Neuronal stem cell (in vitro differentiated cells): ENCODE measurements around the gene MRAS.
A peak's percentile ranks its signal among the peaks of the same experiment; 100 is the strongest.

Experiments used
- DNase-seq: peaks from one replicate; pipeline ENCODE4 v3.0.0-alpha.2; 2013; ENCODE audit warnings: low spot score
- H2AFZ ChIP-seq: one replicate; pipeline ENCODE4 v1.6.1; 2013; ENCODE audit warnings: mild to moderate bottlenecking, low read length, inconsistent platforms
- H2AK5ac ChIP-seq: 2 replicates; pipeline ENCODE4 v1.6.1; 2013; ENCODE audit warnings: low read depth, mild to moderate bottlenecking, inconsistent platforms, low read length, moderate library complexity, mixed read lengths
- H2BK120ac ChIP-seq: 2 replicates; pipeline ENCODE4 v1.6.1; 2013; ENCODE audit warnings: low read depth, mild to moderate bottlenecking, inconsistent platforms, low read length, moderate library complexity, mixed read lengths
- H2BK12ac ChIP-seq: one replicate; pipeline ENCODE4 v1.6.1; 2013; ENCODE audit warnings: low read length, inconsistent platforms
- H2BK15ac ChIP-seq: 2 replicates; pipeline ENCODE4 v1.6.1; 2013; ENCODE audit warnings: mild to moderate bottlenecking, low read length, inconsistent platforms, mixed read lengths
- H2BK5ac ChIP-seq: one replicate; pipeline ENCODE4 v1.6.1; 2013; ENCODE audit warnings: inconsistent platforms, mild to moderate bottlenecking, low read length, moderate library complexity
- H3K14ac ChIP-seq: one replicate; pipeline ENCODE4 v1.6.1; 2013; ENCODE audit warnings: low read length, inconsistent platforms
- H3K18ac ChIP-seq: 2 replicates; pipeline ENCODE4 v1.6.1; 2013; ENCODE audit warnings: low read length, inconsistent platforms
- H3K23ac ChIP-seq: 2 replicates; pipeline ENCODE4 v1.6.1; 2013; ENCODE audit warnings: low read depth, mild to moderate bottlenecking, mixed read lengths, low read length, inconsistent platforms; ENCODE audit not compliant: poor library complexity
- H3K27ac ChIP-seq: replicated peaks from 3 replicates; pipeline ENCODE4 v1.5.1; 2013; ENCODE audit warnings: low read length, inconsistent platforms
- H3K27me3 ChIP-seq, 3 experiments: 2 replicates each; pipeline ENCODE4 v1.6.1; 2013; ENCODE audit warnings: low read length in 3 of 3, mild to moderate bottlenecking in 2 of 3, inconsistent platforms in 1 of 3, low read depth in 1 of 3, mixed read lengths in 1 of 3, moderate library complexity in 1 of 3; ENCODE audit not compliant: control insufficient read depth in 3 of 3, insufficient read depth in 3 of 3
- H3K36me3 ChIP-seq, 2 donors: replicated peaks in 1 of 2; 2 replicates each; pipeline ENCODE4 v1.6.1; 2013; ENCODE audit warnings: low read length in 2 of 2; ENCODE audit not compliant: control insufficient read depth in 2 of 2, insufficient read depth in 2 of 2
- H3K4ac ChIP-seq: 2 replicates; pipeline ENCODE4 v1.6.1; 2013; ENCODE audit warnings: inconsistent platforms, mild to moderate bottlenecking, low read length, moderate library complexity
- H3K4me1 ChIP-seq, 2 donors: 1 replicate in 1 of 2; 2 replicates in 1 of 2; pipeline ENCODE4 v1.6.1; 2013; ENCODE audit warnings: low read length in 2 of 2, low read depth in 1 of 2; ENCODE audit not compliant: control insufficient read depth in 2 of 2, insufficient read depth in 1 of 2
- H3K4me2 ChIP-seq: one replicate; pipeline ENCODE4 v1.6.1; 2013; ENCODE audit warnings: mild to moderate bottlenecking, low read length, inconsistent platforms; ENCODE audit not compliant: insufficient read depth, poor library complexity, severe bottlenecking
- H3K4me3 ChIP-seq, 2 donors: 2 replicates each; pipeline ENCODE4 v1.5.1; 2013; ENCODE audit warnings: low read length in 2 of 2, mild to moderate bottlenecking in 2 of 2, inconsistent platforms in 1 of 2, moderate library complexity in 1 of 2
- H3K79me1 ChIP-seq: one replicate; pipeline ENCODE4 v1.6.1; 2013; ENCODE audit warnings: low read depth, mild to moderate bottlenecking, inconsistent platforms, low read length, moderate library complexity
- H3K9ac ChIP-seq: one replicate; pipeline ENCODE4 v1.6.1; 2013; ENCODE audit warnings: mild to moderate bottlenecking, low read depth, low read length, inconsistent platforms; ENCODE audit not compliant: poor library complexity
- H3K9me3 ChIP-seq, 2 donors: replicated peaks in 1 of 2; 2 replicates each; pipeline versions ENCODE3 to v1.6.1; 2013; ENCODE audit warnings: low read length in 2 of 2, mild to moderate bottlenecking in 2 of 2, inconsistent platforms in 1 of 2, low read depth in 1 of 2, mixed read lengths in 1 of 2, moderate library complexity in 1 of 2; ENCODE audit not compliant: control insufficient read depth in 2 of 2, insufficient read depth in 1 of 2
- H4K8ac ChIP-seq: one replicate; pipeline ENCODE4 v1.6.1; 2013; ENCODE audit warnings: low read depth, mild to moderate bottlenecking, inconsistent platforms, low read length, moderate library complexity
- H4K91ac ChIP-seq: one replicate; pipeline ENCODE4 v1.6.1; 2013; ENCODE audit warnings: low read length, low read depth, mild to moderate bottlenecking, inconsistent platforms; ENCODE audit not compliant: poor library complexity
- WGBS, 2 donors: extraction: QIAGEN DNeasy Blood & Tissue Kit; methylation state at CpG; one replicate each; pipeline ENCODE4 v1.1.7; 2013; ENCODE audit warnings: missing lambda C conversion rate in 2 of 2, mixed read lengths in 1 of 2; ENCODE audit not compliant: insufficient read length in 2 of 2, insufficient replicate concordance in 1 of 2; ENCODE audit errors: extremely low coverage in 2 of 2; 5-methylcytosine and 5-hydroxymethylcytosine counted together

MRAS gene

DNA sequence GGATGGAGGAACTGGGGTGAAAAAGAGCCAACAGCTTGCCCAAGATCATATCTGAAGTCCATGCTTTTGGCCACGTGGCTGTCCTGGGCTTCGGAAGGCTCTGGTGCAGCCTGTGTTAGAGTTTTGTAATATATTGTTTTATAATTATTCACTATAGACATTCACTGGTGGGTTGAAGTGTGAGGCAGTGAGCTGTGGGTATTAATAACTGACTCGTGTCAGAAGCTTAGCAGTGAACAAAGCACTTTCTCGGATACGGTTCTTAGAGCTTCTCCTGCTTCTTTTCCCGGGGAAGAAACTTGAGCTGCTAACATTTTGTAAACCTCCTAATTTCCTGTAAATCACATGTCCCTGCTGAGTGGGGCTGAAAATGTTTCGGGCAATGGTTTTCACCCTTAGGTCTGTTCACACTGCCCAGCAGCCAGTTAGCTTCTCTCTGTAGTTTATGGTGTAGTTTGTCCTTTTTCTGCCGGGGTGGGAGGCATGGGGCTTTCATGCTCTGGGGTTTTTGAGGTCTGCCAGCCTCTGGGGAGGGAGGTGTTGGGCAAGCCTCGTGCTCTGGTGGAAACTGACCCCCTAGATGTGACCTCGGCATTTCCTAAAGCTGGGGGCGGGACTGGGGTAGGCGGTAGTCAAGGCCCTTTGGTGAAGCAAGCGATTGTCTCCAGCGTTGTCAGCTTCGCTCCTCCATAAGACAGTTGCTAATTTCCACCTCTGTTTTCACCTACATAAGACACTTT lies 1.7 kb downstream of the MRAS start:
- Histone ChIP-seq H3K4me2 (no peak overlapping the region), H3K14ac (no peak overlapping the region), H3K9me3 (no peaks in the 10 kb centered on the region), H3K4me3 (no peak overlapping the region), H2AFZ (no peak overlapping the region), H3K79me1 (no peaks in the 10 kb centered on the region), H3K23ac (no peak overlapping the region), H4K8ac (no peak overlapping the region), H3K9ac (no peak overlapping the region), H3K4ac (no peak overlapping the region), H2BK15ac (no peak overlapping the region), H3K27ac (no peak overlapping the region), H3K18ac (no peak overlapping the region), H2BK120ac (no peak overlapping the region), H4K91ac (no peak overlapping the region), H2BK5ac (no peak overlapping the region), H3K36me3 (peaks cover under 1 to 2% of the 10 kb centered on the region in 2 donors), H3K27me3 (peaks cover 0 to 4% (median 0%) of the 10 kb centered on the region in 3 experiments), H3K4me1 (peaks cover 0 to 5% of the 10 kb centered on the region in 2 donors), H2BK12ac (no peak overlapping the region), H2AK5ac (no peak overlapping the region)
- DNase-seq = no peak
- no CpG with 5 or more reads among the region's 15 CpGs for whole genome bisulfite sequencing, 2 donors

DNA sequence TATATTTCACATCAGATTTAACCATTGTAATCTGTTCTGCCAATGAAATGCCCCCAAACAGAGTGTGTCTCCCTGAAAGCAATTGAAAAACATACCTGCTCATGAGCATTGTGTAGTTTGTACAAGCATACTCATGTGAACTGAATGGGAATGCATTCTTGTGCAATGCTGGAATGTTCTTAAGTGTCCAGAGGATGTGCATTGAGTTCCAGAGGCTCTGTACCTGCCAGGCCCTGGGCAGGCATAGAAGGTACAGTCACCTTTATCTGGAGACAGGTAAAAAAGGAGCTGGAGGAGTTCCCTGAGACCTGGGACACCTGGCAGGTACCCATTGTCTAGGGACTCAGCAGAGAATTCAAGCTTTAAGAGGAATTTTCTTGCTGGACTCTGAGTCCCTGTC lies 2.8 kb downstream of the MRAS start:
- Histone ChIP-seq H3K4ac (no peak overlapping the region), H3K4me3 (no peak overlapping the region), H3K23ac (no peak overlapping the region), H3K4me2 (no peak overlapping the region), H3K79me1 (no peaks in the 10 kb centered on the region), H2AK5ac (no peak overlapping the region), H2BK120ac (no peak overlapping the region), H2BK15ac (no peak overlapping the region), H2AFZ (no peak overlapping the region), H3K4me1 (peaks cover 0 to 5% of the 10 kb centered on the region in 2 donors), H3K18ac (no peak overlapping the region), H3K9me3 (no peaks in the 10 kb centered on the region), H3K27ac (no peak overlapping the region), H2BK5ac (no peak overlapping the region), H4K8ac (no peak overlapping the region), H4K91ac (no peak overlapping the region), H2BK12ac (no peak overlapping the region), H3K14ac (no peak overlapping the region), H3K9ac (no peak overlapping the region), H3K27me3 (peaks cover 0 to 4% (median 0%) of the 10 kb centered on the region in 3 experiments), H3K36me3 (peaks cover 2 to 7% of the 10 kb centered on the region in 2 donors)
- DNase-seq = no peak

- no peaks in the 10 kb centered on the region for H3K79me1 ChIP-seq
- H3K9me3 ChIP-seq = no peaks in the 10 kb centered on the region
- H3K9ac ChIP-seq = no peak overlapping the region
- no CpG with 5 or more reads among the region's 5 CpGs for WGBS, 2 donors
- no peak overlapping the region for H3K23ac ChIP-seq
- peaks cover 2 to 10% of the 10 kb centered on the region in 2 donors for H3K36me3 ChIP-seq
- no peak overlapping the region for H2BK12ac ChIP-seq
- H3K4me2 ChIP-seq = no peak overlapping the region
- H2AFZ ChIP-seq = no peak overlapping the region
- H2AK5ac ChIP-seq = no peak overlapping the region
- no peak overlapping the region for H3K4ac ChIP-seq
- no peak overlapping the region for H4K8ac ChIP-seq
- no peak for DNase-seq
- no peak overlapping the region for H2BK15ac ChIP-seq
- no peak overlapping the region for H2BK5ac ChIP-seq
- H3K27me3 ChIP-seq = no peaks in the 10 kb centered on the region
- H3K14ac ChIP-seq = no peak overlapping the region
- H4K91ac ChIP-seq = no peak overlapping the region
- no peak overlapping the region for H3K27ac ChIP-seq
- no peak overlapping the region for H2BK120ac ChIP-seq
- peaks cover 0 to 5% of the 10 kb centered on the region in 2 donors for H3K4me1 ChIP-seq
- peak overlapping the region; percentile 23 for H3K18ac ChIP-seq
- H3K4me3 ChIP-seq = no peak overlapping the region
These were observed 3.7 kb downstream of the MRAS start for GRCh38 chr3:138351916-138352550.

DNA sequence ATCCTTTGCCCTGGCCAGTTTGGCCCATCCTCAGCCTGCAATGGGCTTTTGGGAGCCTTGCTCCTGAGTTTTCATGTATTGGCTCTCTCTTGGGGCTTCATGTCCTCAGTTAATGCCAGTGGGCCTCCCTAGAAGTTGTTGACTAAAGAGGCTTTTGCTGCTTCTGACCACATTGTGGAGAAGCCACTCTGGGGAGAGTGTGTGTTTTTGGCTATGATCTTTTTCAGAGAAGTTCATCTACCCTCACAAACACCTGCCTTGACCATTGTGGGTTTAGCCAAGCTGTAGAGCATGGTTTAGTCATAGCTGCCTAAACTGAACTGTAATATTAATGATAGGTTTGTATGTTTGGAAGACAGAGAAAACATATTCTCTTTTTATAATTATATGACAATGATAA lies 6.0 kb downstream of the MRAS start:
- Histone ChIP-seq H3K18ac (no peak overlapping the region), H3K79me1 (no peaks in the 10 kb centered on the region), H3K36me3 (peaks cover 2 to 10% of the 10 kb centered on the region in 2 donors), H3K4ac (no peak overlapping the region), H2BK120ac (no peak overlapping the region), H3K14ac (no peak overlapping the region), H2BK12ac (no peak overlapping the region), H4K91ac (no peak overlapping the region), H3K27ac (no peak overlapping the region), H3K23ac (no peak overlapping the region), H3K27me3 (no peaks in the 10 kb centered on the region), H2AFZ (no peak overlapping the region), H3K4me1 (peaks cover 2 to 4% of the 10 kb centered on the region in 2 donors), H4K8ac (no peak overlapping the region), H2AK5ac (no peak overlapping the region), H2BK15ac (no peak overlapping the region), H3K9ac (no peak overlapping the region), H3K4me3 (no peak overlapping the region), H3K4me2 (no peak overlapping the region), H2BK5ac (no peak overlapping the region), H3K9me3 (no peaks in the 10 kb centered on the region)
- DNase-seq = no peak
